OCI-LY1 (cell line): ENCODE data around the gene LHFPL4.

ENCODE experiments used
- H2AFZ ChIP-seq: fragments of 200-600 bp; sonication (generic), shearing (Covaris generic); 2 replicates; pipeline ENCODE4 v1.6.0; 2014; ENCODE audit warnings: antibody characterized with exemption, mild to moderate bottlenecking, low read length
- H3F3A ChIP-seq: fragments of 200-600 bp; sonication (generic), shearing (Covaris generic); 2 replicates; pipeline ENCODE4 v1.6.0; 2014; ENCODE audit warnings: mild to moderate bottlenecking, antibody characterized with exemption, low read length, moderate library complexity; ENCODE audit not compliant: insufficient read depth
- H3K27ac ChIP-seq: fragments of 200-600 bp; sonication (generic); 2 replicates; pipeline ENCODE4 v1.5.1; 2014; ENCODE audit warnings: low read length, mixed run types, mild to moderate bottlenecking, low read depth; ENCODE audit not compliant: poor library complexity, severe bottlenecking
- H3K27me3 ChIP-seq: fragments of 200-600 bp; sonication (generic); 2 replicates; pipeline ENCODE4 v1.6.0; 2014; ENCODE audit warnings: antibody characterized with exemption, mild to moderate bottlenecking, low read length, moderate library complexity; ENCODE audit not compliant: insufficient read depth
- H3K36me3 ChIP-seq: fragments of 200-600 bp; sonication (generic); 2 replicates; pipeline ENCODE4 v1.6.1; 2014; ENCODE audit warnings: mild to moderate bottlenecking, antibody characterized with exemption, low read length, moderate library complexity, mixed read lengths; ENCODE audit not compliant: insufficient read depth
- H3K4me1 ChIP-seq: fragments of 200-600 bp; sonication (generic); 2 replicates; pipeline ENCODE4 v1.5.1; 2014; ENCODE audit warnings: mild to moderate bottlenecking, low read length, moderate library complexity; ENCODE audit not compliant: insufficient read depth, severe bottlenecking
- H3K4me2 ChIP-seq: fragments of 200-600 bp; sonication (generic), shearing (Covaris generic); 2 replicates; pipeline ENCODE4 v1.6.1; 2014; ENCODE audit warnings: low read length
- H3K4me3 ChIP-seq: fragments of 200-600 bp; sonication (generic); 2 replicates; pipeline ENCODE4 v1.5.1; 2014; ENCODE audit warnings: low read length, low read depth, mild to moderate bottlenecking, mixed read lengths; ENCODE audit not compliant: poor library complexity, severe bottlenecking
- H3K79me2 ChIP-seq: fragments of 200-600 bp; shearing (Covaris generic); 2 replicates; pipeline ENCODE4 v1.6.1; 2016; ENCODE audit warnings: mixed run types, low read length, mixed read lengths; ENCODE audit not compliant: insufficient read depth
- H3K9ac ChIP-seq: fragments of 200-600 bp; sonication (generic), shearing (Covaris generic); 2 replicates; pipeline ENCODE4 v1.6.1; 2014; ENCODE audit warnings: mild to moderate bottlenecking, low read length, mixed read lengths
- H3K9me2 ChIP-seq: fragments of 200-600 bp; sonication (generic), shearing (Covaris generic); 2 replicates; pipeline ENCODE4 v1.6.1; 2014; ENCODE audit warnings: low read depth, mild to moderate bottlenecking, low read length, mixed read lengths
- H3K9me3 ChIP-seq: fragments of 200-600 bp; shearing (Covaris generic); 2 replicates; pipeline ENCODE4 v1.6.1; 2014; ENCODE audit warnings: low read length, mixed read lengths
- H4K20me1 ChIP-seq: fragments of 200-600 bp; sonication (generic), shearing (Covaris generic); 2 replicates; pipeline ENCODE4 v1.6.0; 2016; ENCODE audit warnings: mild to moderate bottlenecking, low read length; ENCODE audit not compliant: insufficient read depth
- CTCF ChIP-seq: fragments of 200-600 bp; sonication (generic), shearing (Covaris generic); IDR thresholded peaks from 2 replicates; pipeline ENCODE4 v1.5.1; 2017; ENCODE audit warnings: mild to moderate bottlenecking, antibody characterized with exemption, low read length, moderate library complexity, mixed read lengths
- EZH2 ChIP-seq: fragments of 200-600 bp; sonication (generic), shearing (Covaris generic); IDR thresholded peaks from 2 replicates; pipeline ENCODE4 v1.8.0; 2017; ENCODE audit warnings: borderline replicate concordance, mixed run types, mild to moderate bottlenecking, antibody characterized with exemption, low read length, moderate library complexity, mixed read lengths

The LHFPL4 gene

GRCh38 chr3:9542182-9542581, 11.4 kb downstream of the LHFPL4 start:
- Histone ChIP-seq H3K27me3 (no peaks in the 10 kb centered on the region), H3K27ac (no peak overlapping the region), H4K20me1 (no peaks in the 10 kb centered on the region), H3K4me3 (no peak overlapping the region), H3K9ac (no peak overlapping the region), H3K9me3 (no peaks in the 10 kb centered on the region), H2AFZ (no peak overlapping the region), H3K79me2 (no peaks in the 10 kb centered on the region), H3F3A (no peaks in the 10 kb centered on the region), H3K4me2 (no peak overlapping the region), H3K4me1 (no peaks in the 10 kb centered on the region), H3K36me3 (no peaks in the 10 kb centered on the region), H3K9me2 (no peaks in the 10 kb centered on the region)
- no peak for TF ChIP-seq EZH2
- no peak for TF ChIP-seq CTCF

- Histone ChIP-seq H3K9me3 (no peaks in the 10 kb centered on the region), H2AFZ (no peak overlapping the region), H3K4me1 (no peaks in the 10 kb centered on the region), H3K9ac (no peak overlapping the region), H3K4me3 (no peak overlapping the region), H3K36me3 (no peaks in the 10 kb centered on the region), H3K4me2 (no peak overlapping the region), H3K9me2 (no peaks in the 10 kb centered on the region), H3K27ac (no peak overlapping the region), H3K79me2 (no peaks in the 10 kb centered on the region), H4K20me1 (no peaks in the 10 kb centered on the region), H3F3A (no peaks in the 10 kb centered on the region), H3K27me3 (no peaks in the 10 kb centered on the region)
- TF ChIP-seq EZH2 (no peak), CTCF (no peak)
Observed at GRCh38 chr3:9536212-9536611, 17.4 kb downstream of the LHFPL4 start.

- no peak overlapping the region for H3K27ac ChIP-seq
- no peaks in the 10 kb centered on the region for H3K9me2 ChIP-seq
- no peaks in the 10 kb centered on the region for H3K27me3 ChIP-seq
Observed at GRCh38 chr3:9534429-9534828, 19.2 kb downstream of the LHFPL4 start.

More at GRCh38 chr3:9534429-9534828, 19.2 kb downstream of the LHFPL4 start:
- Histone ChIP-seq H3K4me3 (no peak overlapping the region), H3K4me1 (no peaks in the 10 kb centered on the region), H3K36me3 (no peaks in the 10 kb centered on the region), H2AFZ (no peak overlapping the region), H3K9me3 (no peaks in the 10 kb centered on the region), H3K4me2 (no peak overlapping the region), H4K20me1 (no peaks in the 10 kb centered on the region), H3K9ac (no peak overlapping the region), H3F3A (no peaks in the 10 kb centered on the region), H3K79me2 (no peaks in the 10 kb centered on the region)
- TF ChIP-seq CTCF: no peak
- no peak for TF ChIP-seq EZH2
